Activated T-cell treated with anti-CD3 and anti-CD28 coated beads for 24 hours (primary cell): ENCODE measurements around the gene HDAC5.

ENCODE experiments used
- DNase-seq: peaks from one replicate; pipeline ENCODE4 v3.0.0-alpha.2; 2020; ENCODE audit warnings: low read depth

HDAC5 gene

GRCh38 chr17:44086364-44087311 is 36.8 kb downstream of the HDAC5 start:
- DNase-seq, result peak; percentile 41

- DNase-seq, result no peak
Measured at GRCh38 chr17:44085908-44086307, 37.5 kb downstream of the HDAC5 start.

- DNase-seq, result no peak
Measured at GRCh38 chr17:44084921-44085320, 38.5 kb downstream of the HDAC5 start.

- DNase-seq, result peak; percentile 24
Measured at GRCh38 chr17:44084131-44084538, 39.3 kb downstream of the HDAC5 start.

GRCh38 chr17:44083250-44083849 is 40.1 kb downstream of the HDAC5 start:
- no peak for DNase-seq

GRCh38 chr17:44082256-44082927 is 41.0 kb downstream of the HDAC5 start:
- DNase-seq, result no peak

GRCh38 chr17:44081681-44082080 is 41.8 kb downstream of the HDAC5 start:
- no peak for DNase-seq

GRCh38 chr17:44079877-44080821 is 43.3 kb downstream of the HDAC5 start:
- no peak for DNase-seq

GRCh38 chr17:44078412-44078811 is 45.0 kb downstream of the HDAC5 start:
- DNase-seq, result no peak

GRCh38 chr17:44077595-44077909 is 45.9 kb downstream of the HDAC5 start:
- no peak for DNase-seq

GRCh38 chr17:44076716-44077594 is 46.5 kb downstream of the HDAC5 start:
- DNase-seq, result no peak

GRCh38 chr17:44075598-44076293 is 47.7 kb downstream of the HDAC5 start:
- DNase-seq, result no peak

GRCh38 chr17:44074911-44075285 is 48.5 kb downstream of the HDAC5 start:
- DNase-seq, result no peak

GRCh38 chr17:44074231-44074910 is 49.1 kb downstream of the HDAC5 start:
- no peak for DNase-seq

GRCh38 chr17:44071772-44072171 is 51.7 kb downstream of the HDAC5 start:
- no peak for DNase-seq

GRCh38 chr17:44071198-44071520 is 52.3 kb downstream of the HDAC5 start:
- DNase-seq, result peak; percentile 47

- DNase-seq, result peak; percentile 82
Measured at GRCh38 chr17:44070455-44071197, 52.8 kb downstream of the HDAC5 start, which contains the start of gene G6PC3. Gene G6PC3, plus strand, starts transcription at chr17:44070735. Its CDS starts 231 bp downstream, at chr17:44070966.

GRCh38 chr17:44069974-44070454 is 53.4 kb downstream of the HDAC5 start:
- peak; percentile 6 for DNase-seq

- no peak for DNase-seq
Measured at GRCh38 chr17:44067545-44067940, 55.9 kb downstream of the HDAC5 start.
